ENCODE measurements around the gene FZD7. TPM values are rescaled to one million over a fixed set of nuclear protein-coding genes. Genes with fewer than 3 reads are reported as not detected.
A peak's percentile ranks its signal among the peaks of the same experiment; 100 is the strongest.

Gene FZD7
- total RNA-seq: 100 to 1,000 TPM; 193 to 266 TPM
- 133 TPM for polyA plus RNA-seq (2013, experiment 1 of 2)
- 134 TPM for polyA plus RNA-seq (2013, experiment 2 of 2)
- long read RNA-seq, experiment 1, transcript FZD7-201 (1 exons, 3,859 nt): major isoform, 110 of 110 reads
- long read RNA-seq, experiment 1, partial matches to known transcripts: 0 of 110 reads
- long read RNA-seq, experiment 1, other reads (novel, unspliced or antisense): 0 of 110 reads
- long read RNA-seq, experiment 2, transcript FZD7-201 (1 exons, 3,859 nt): major isoform, 265 of 265 reads
- long read RNA-seq, experiment 2, partial matches to known transcripts: 0 of 265 reads
- long read RNA-seq, experiment 2, other reads (novel, unspliced or antisense): 0 of 265 reads
- long read RNA-seq, experiment 3, transcript FZD7-201 (1 exons, 3,859 nt): major isoform, 115 of 115 reads
- long read RNA-seq, experiment 3, partial matches to known transcripts: 0 of 115 reads
- long read RNA-seq, experiment 3, other reads (novel, unspliced or antisense): 0 of 115 reads
- long read RNA-seq, experiment 4, transcript FZD7-201 (1 exons, 3,859 nt): major isoform, 9 of 9 reads
- long read RNA-seq, experiment 4, partial matches to known transcripts: 0 of 9 reads
- long read RNA-seq, experiment 4, other reads (novel, unspliced or antisense): 0 of 9 reads

- H3K4me1 Mint-ChIP-seq: peaks cover 16% of the 10 kb centered on the region
- DNase-seq: peak; percentile 98
- H3K36me3 Mint-ChIP-seq (ENCODE audit: low read depth): peaks cover 5% of the 10 kb centered on the region
- H3K4me1 ChIP-seq (ENCODE audit: control insufficient read depth, insufficient read depth, low read length): no peaks in the 10 kb centered on the region
- H3K4me3 ChIP-seq (ENCODE audit: low read length): peak within 1 kb of the TSS; percentile 97
- peak within 1 kb of the TSS; percentile 99 for H3K27ac Mint-ChIP-seq
- WGBS, 2 experiments (ENCODE audit: insufficient coverage in 1 of 2, insufficient read length in 1 of 2): 0% methylated on average over 52 to 99 of the region's 109 CpGs
- H3K27me3 Mint-ChIP-seq (ENCODE audit: insufficient read depth): peaks cover 20% of the 10 kb centered on the region
- no peaks in the 10 kb centered on the region for H3K27me3 ChIP-seq (ENCODE audit: control insufficient read depth, insufficient read depth, low read length, poor library complexity, severe bottlenecking)
- peak within 1 kb of the TSS; percentile 95 for H3K9ac ChIP-seq (ENCODE audit: extremely low read depth, low read length, poor library complexity, severe bottlenecking)
- peak within 1 kb of the TSS; percentile 99 for H3K27ac ChIP-seq (ENCODE audit: low read depth, low read length)
- peak; percentile 57 for TF ChIP-seq CTCF (conservative IDR thresholded peaks at IDR 0.05)
- H3K9me3 Mint-ChIP-seq: no peaks in the 10 kb centered on the region
- no peak within 1 kb of the TSS for H3K4me3 Mint-ChIP-seq
- peaks cover 41% of the 10 kb centered on the region for H3K36me3 ChIP-seq (ENCODE audit: control insufficient read depth, insufficient read depth, low read length)
- no peaks in the 10 kb centered on the region for H3K9me3 ChIP-seq (ENCODE audit: control insufficient read depth, low read length)
These were observed at the start of gene FZD7 for GRCh38 chr2:202033317-202034248. Gene FZD7 (plus strand): TSS chr2:202033855. CDS start chr2:202034648, 793 bp downstream.

- TF ChIP-seq CTCF (conservative IDR thresholded peaks at IDR 0.05): no peak
- H3K9ac ChIP-seq (ENCODE audit: extremely low read depth, low read length, poor library complexity, severe bottlenecking): no peak overlapping the region
- Mint-ChIP-seq H3K9me3 (no peaks in the 10 kb centered on the region), H3K4me1 (peaks cover 4% of the 10 kb centered on the region), H3K27me3 (ENCODE audit: insufficient read depth) (peaks cover 2% of the 10 kb centered on the region), H3K4me3 (no peak overlapping the region), H3K36me3 (ENCODE audit: low read depth) (no peaks in the 10 kb centered on the region), H3K27ac (no peak overlapping the region)
- no peak overlapping the region for H3K4me3 ChIP-seq (ENCODE audit: low read length)
- no peaks in the 10 kb centered on the region for H3K4me1 ChIP-seq (ENCODE audit: control insufficient read depth, insufficient read depth, low read length)
- H3K27ac ChIP-seq (ENCODE audit: low read depth, low read length): peak overlapping the region; percentile 21
- DNase-seq: no peak
- H3K27me3 ChIP-seq (ENCODE audit: control insufficient read depth, insufficient read depth, low read length, poor library complexity, severe bottlenecking): no peaks in the 10 kb centered on the region
- no peaks in the 10 kb centered on the region for H3K9me3 ChIP-seq (ENCODE audit: control insufficient read depth, low read length)
- no peaks in the 10 kb centered on the region for H3K36me3 ChIP-seq (ENCODE audit: control insufficient read depth, insufficient read depth, low read length)
- WGBS, 2 experiments (ENCODE audit: insufficient coverage in 1 of 2, insufficient read length in 1 of 2): 90 to 95% methylated on average over 3 of the region's 3 CpGs
These were observed 49.3 kb upstream of the FZD7 start for GRCh38 chr2:201984333-201984732.
